Tibial nerve (tissue), 4 donors: ENCODE measurements around the gene NKTR.

Experiments used
- EP300 ChIP-seq, 2 donors: sonication (generic); formaldehyde crosslinking; IDR thresholded peaks; one replicate each; pipeline ENCODE4 v1.6.1; 2017; ENCODE audit warnings: antibody characterized with exemption in 2 of 2, mild to moderate bottlenecking in 1 of 2
- POLR2A ChIP-seq, 2 donors: fragments of 450-650 bp; IDR thresholded peaks; one replicate each; pipeline ENCODE4 v1.6.1; 2017; ENCODE audit warnings: antibody characterized with exemption in 2 of 2, mild to moderate bottlenecking in 2 of 2, moderate library complexity in 2 of 2
- TF ChIP-seq, protein P1 (sequence below), 5 experiments: fragments of 200-600 bp in 3 of 5; fragments of 450-650 bp in 2 of 5; sonication (generic) in 3 of 5; IDR thresholded peaks; one replicate each; pipeline ENCODE4 v1.5.1; 2016 to 2019; ENCODE audit warnings: antibody characterized with exemption in 5 of 5, mild to moderate bottlenecking in 3 of 5, moderate library complexity in 2 of 5

DNA sequence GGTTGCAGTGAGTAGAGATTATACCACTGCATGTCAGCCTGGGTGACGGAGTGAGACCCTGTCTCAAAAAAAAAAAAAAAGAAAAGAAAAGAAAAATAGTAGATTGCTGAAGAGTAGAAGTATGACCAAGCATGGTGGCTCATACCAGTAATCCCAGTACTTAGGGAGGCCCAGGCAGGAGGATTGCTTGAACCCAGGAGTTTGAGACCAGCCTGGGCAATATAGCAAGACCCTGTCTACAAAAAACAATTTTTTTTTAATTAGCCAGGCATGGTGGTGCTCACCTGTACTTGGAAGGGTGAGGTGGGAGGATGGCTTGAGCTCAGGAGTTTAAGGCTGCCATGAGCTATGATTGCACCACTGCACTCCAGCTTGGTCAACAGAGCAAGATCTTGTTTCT lies 2.5 kb downstream of the NKTR start:
- TF ChIP-seq, protein P1, sequence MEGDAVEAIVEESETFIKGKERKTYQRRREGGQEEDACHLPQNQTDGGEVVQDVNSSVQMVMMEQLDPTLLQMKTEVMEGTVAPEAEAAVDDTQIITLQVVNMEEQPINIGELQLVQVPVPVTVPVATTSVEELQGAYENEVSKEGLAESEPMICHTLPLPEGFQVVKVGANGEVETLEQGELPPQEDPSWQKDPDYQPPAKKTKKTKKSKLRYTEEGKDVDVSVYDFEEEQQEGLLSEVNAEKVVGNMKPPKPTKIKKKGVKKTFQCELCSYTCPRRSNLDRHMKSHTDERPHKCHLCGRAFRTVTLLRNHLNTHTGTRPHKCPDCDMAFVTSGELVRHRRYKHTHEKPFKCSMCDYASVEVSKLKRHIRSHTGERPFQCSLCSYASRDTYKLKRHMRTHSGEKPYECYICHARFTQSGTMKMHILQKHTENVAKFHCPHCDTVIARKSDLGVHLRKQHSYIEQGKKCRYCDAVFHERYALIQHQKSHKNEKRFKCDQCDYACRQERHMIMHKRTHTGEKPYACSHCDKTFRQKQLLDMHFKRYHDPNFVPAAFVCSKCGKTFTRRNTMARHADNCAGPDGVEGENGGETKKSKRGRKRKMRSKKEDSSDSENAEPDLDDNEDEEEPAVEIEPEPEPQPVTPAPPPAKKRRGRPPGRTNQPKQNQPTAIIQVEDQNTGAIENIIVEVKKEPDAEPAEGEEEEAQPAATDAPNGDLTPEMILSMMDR (IDR thresholded peaks at IDR 0.05): no peak
- TF ChIP-seq POLR2A (IDR thresholded peaks at IDR 0.05) (no peak), EP300 (IDR thresholded peaks at IDR 0.05) (no peak)
